ENCODE measurements around the gene ZMYM4. TPM values are rescaled to one million over a fixed set of nuclear protein-coding genes. Genes with fewer than 3 reads are reported as not detected.

Gene ZMYM4
- total RNA-seq, 4 donors from 2014 or later = 10.6 to 33.8 (median 25.6) TPM

DNA sequence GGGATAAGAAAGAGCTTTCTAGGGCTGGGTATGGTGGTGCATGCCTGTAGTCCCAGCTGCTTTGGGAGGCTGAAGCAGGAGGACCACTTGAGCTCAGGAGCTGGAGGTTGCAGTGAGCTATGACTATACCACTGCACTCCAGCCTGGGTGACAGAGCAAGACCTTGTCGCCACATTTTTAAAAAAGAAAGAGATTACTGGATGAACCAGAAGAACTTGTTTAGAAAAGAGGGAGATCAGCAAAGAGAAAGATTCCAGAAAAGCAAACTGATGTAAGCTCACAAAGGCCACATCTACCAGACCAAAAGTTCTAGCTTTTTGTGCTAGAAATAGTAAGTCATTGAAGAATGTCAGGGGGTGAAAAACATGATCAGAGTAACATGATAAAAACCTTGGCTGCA is 171.1 kb downstream of the ZMYM4 start:
- intact Hi-C loops (cut with DNase I) = no loop called here
- 44 to 65% methylated on average over 1 of the region's 1 CpG for WGBS, 2 donors
- peaks cover 11 to 95% (median 28%) of the 10 kb centered on the region in 3 donors for H3K36me3 ChIP-seq
- TF ChIP-seq, protein P1, sequence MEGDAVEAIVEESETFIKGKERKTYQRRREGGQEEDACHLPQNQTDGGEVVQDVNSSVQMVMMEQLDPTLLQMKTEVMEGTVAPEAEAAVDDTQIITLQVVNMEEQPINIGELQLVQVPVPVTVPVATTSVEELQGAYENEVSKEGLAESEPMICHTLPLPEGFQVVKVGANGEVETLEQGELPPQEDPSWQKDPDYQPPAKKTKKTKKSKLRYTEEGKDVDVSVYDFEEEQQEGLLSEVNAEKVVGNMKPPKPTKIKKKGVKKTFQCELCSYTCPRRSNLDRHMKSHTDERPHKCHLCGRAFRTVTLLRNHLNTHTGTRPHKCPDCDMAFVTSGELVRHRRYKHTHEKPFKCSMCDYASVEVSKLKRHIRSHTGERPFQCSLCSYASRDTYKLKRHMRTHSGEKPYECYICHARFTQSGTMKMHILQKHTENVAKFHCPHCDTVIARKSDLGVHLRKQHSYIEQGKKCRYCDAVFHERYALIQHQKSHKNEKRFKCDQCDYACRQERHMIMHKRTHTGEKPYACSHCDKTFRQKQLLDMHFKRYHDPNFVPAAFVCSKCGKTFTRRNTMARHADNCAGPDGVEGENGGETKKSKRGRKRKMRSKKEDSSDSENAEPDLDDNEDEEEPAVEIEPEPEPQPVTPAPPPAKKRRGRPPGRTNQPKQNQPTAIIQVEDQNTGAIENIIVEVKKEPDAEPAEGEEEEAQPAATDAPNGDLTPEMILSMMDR (IDR thresholded peaks at IDR 0.05) = no peak
- no peak for TF ChIP-seq POLR2A (IDR thresholded peaks at IDR 0.05)
- H3K27me3 ChIP-seq = no peaks in the 10 kb centered on the region
- no peak for DNase-seq
- no peaks in the 10 kb centered on the region for H3K9me3 ChIP-seq
- peak overlapping the region in 2 of 4 donors; percentile 23 to 39 for H3K27ac ChIP-seq
- H3K4me1 ChIP-seq = peaks cover 7 to 50% (median 9%) of the 10 kb centered on the region in 3 donors
- H3K4me3 ChIP-seq = no peak overlapping the region

DNA sequence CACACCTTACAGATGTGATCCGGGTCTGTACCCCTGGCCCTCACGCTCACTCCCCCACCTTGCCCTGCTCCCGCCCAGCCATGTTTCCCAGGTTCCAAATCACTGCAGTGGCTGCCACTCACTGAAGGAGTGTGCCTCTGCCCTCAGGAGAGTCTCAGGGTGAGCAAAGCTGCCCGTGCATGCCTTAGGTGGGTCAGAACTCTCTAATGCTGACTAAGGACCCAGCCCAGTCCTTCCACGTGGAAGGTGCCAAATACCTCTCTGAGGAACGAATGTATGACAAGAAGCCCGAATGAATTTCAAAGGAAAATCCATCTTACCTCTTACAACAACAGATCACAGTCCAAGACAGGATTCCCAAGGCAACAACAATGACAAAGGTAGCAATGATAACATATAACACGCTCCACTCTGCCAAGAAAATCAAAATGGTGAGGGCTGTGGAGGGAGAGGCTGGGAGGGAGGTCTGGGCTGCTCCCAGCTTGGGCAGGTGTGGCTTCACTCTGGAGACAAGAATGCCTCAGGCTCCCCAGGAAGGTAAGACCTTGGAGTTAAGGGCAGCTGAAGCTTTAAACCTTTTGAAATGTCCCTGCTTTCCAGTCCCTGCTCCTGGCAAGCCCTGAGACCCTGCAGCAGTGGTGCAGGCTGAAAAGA is 173.5 kb downstream of the ZMYM4 start:
- no peak for DNase-seq
- 47 to 62% methylated on average over 8 of the region's 8 CpGs for WGBS, 2 donors
- Histone ChIP-seq H3K27ac (peak overlapping the region; percentile 2 to 66 (median 50)), H3K4me3 (no peak overlapping the region), H3K27me3 (no peaks in the 10 kb centered on the region), H3K36me3 (peaks cover 11 to 95% (median 17%) of the 10 kb centered on the region in 3 donors), H3K9me3 (no peaks in the 10 kb centered on the region), H3K4me1 (peaks cover 7 to 50% (median 9%) of the 10 kb centered on the region in 3 donors)
- TF ChIP-seq, protein P1 (IDR thresholded peaks at IDR 0.05) = no peak
- no peak for TF ChIP-seq POLR2A (IDR thresholded peaks at IDR 0.05)
- intact Hi-C loops (cut with DNase I) = no loop called here

DNA sequence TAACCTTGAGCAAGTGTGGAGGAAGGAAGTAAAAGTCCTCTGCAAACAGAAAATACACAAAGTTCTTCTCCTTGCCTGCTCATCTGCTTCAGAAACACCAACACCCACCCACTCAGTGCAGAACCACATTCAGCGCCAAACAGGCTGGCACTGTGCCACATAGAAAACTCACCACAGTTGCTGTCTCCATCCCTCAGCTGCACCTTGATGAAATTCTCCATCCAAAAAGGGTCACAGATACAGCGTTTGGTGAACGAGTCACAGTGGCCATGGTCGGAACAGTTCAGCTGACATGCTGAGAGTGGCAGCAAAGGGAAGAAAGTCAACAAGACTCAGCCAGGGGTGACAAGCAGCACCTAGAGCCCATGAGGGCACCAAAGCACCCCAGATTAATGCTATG is 174.2 kb downstream of the ZMYM4 start:
- Histone ChIP-seq H3K4me1 (peaks cover 7 to 51% (median 9%) of the 10 kb centered on the region in 3 donors), H3K27ac (peak overlapping the region; percentile 2 to 66 (median 50)), H3K9me3 (no peaks in the 10 kb centered on the region), H3K4me3 (no peak overlapping the region), H3K27me3 (no peaks in the 10 kb centered on the region), H3K36me3 (peaks cover 13 to 95% (median 17%) of the 10 kb centered on the region in 3 donors)
- WGBS, 2 donors = 13 to 50% methylated on average over 1 to 4 of the region's 4 CpGs
- no peak for DNase-seq
- TF ChIP-seq, protein P1 (IDR thresholded peaks at IDR 0.05) = peak in 1 of 6 experiments; percentile 11
- TF ChIP-seq POLR2A (IDR thresholded peaks at IDR 0.05) = no peak
- intact Hi-C loops (cut with DNase I) = no loop called here

DNA sequence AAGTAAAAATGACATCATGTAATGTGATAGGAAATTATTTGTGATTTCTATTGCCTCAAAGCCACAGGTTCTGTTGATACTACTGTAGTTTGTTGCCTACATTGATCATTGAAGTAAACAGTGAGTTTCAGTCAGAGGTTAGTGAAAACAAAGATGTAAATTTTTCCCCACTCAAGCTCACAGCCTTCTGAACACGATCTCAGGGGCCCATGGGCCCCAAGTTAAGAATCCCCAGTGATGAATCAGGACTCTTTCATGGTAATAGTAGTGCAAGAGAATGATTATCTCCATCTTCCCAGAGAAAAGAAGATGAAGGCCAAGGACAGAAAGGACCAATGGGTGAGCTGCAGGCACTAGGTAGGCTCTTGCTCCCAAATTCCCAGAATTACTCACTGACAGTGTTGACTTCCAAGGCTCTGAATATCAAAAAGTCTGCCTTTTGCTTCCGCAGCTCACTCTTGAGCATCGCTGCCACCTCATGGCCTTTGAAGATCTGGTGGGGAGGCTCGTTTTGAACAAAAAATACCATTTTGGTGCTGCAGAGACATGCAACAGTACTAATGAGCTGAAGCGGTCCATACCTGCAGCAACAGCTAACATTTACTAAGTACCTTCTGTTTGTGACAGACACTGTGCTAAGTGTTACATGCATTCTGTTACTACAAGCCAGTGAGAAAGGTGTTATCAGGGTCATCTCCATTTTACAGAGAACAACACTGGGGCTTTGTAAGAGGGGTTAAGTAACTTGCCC is 175.4 kb downstream of the ZMYM4 start:
- Histone ChIP-seq H3K9me3 (no peaks in the 10 kb centered on the region), H3K36me3 (peaks cover 21 to 98% (median 22%) of the 10 kb centered on the region in 3 donors), H3K27ac (no peak overlapping the region), H3K27me3 (no peaks in the 10 kb centered on the region), H3K4me1 (peaks cover 7 to 58% (median 20%) of the 10 kb centered on the region in 3 donors), H3K4me3 (no peak overlapping the region)
- 79 to 80% methylated on average over 5 of the region's 5 CpGs for WGBS, 2 donors
- intact Hi-C loops (cut with DNase I) = no loop called here
- DNase-seq = no peak
- TF ChIP-seq, protein P1 (IDR thresholded peaks at IDR 0.05) = no peak
- TF ChIP-seq POLR2A (IDR thresholded peaks at IDR 0.05) = no peak

DNA sequence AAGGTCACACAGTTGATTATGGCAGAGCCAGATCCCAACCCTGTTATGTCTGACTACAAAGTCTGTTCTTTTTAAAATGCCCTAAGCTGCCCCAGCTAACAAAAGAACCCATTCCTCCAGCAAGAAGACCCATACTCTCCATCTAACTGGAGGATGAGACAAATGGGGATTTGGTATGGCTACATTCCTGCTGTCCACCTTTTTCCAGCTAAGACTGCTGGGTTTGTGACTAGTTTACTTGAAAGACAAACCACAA is 175.9 kb downstream of the ZMYM4 start:
- no peak for DNase-seq
- no peak for TF ChIP-seq POLR2A (IDR thresholded peaks at IDR 0.05)
- TF ChIP-seq, protein P1 (IDR thresholded peaks at IDR 0.05) = no peak
- Histone ChIP-seq H3K27me3 (no peaks in the 10 kb centered on the region), H3K27ac (no peak overlapping the region), H3K9me3 (no peaks in the 10 kb centered on the region), H3K4me1 (peaks cover 7 to 54% (median 21%) of the 10 kb centered on the region in 3 donors), H3K4me3 (no peak overlapping the region), H3K36me3 (peaks cover 17 to 98% (median 22%) of the 10 kb centered on the region in 3 donors)
- intact Hi-C loops (cut with DNase I) = no loop called here

Measured in esophagus squamous epithelium (tissue), 5 donors.